Measurements from ENCODE around the gene SULT6B1. TPM values are rescaled to one million over a fixed set of nuclear protein-coding genes. Genes with fewer than 3 reads are reported as not detected.
A peak's percentile ranks its signal among the peaks of the same experiment; 100 is the strongest.
"Not testable (repeated sequence)": the region's sequence is repeated elsewhere in the genome, so short reads cannot be mapped to it uniquely, and the experiment has no call there.

The SULT6B1 gene
- polyA plus RNA-seq, 3 donors, result not detected

- peak within 1 kb of the TSS; percentile 90 for H2AFZ ChIP-seq (ENCODE audit: insufficient read depth, low read depth, low read length, poor library complexity, severe bottlenecking)
- peak within 1 kb of the TSS; percentile 86 for H3K4me2 ChIP-seq (replicated peaks; ENCODE audit: extremely low read depth, low read length, poor library complexity, severe bottlenecking)
- H3K27me3 ChIP-seq (ENCODE audit: control insufficient read depth in 2 of 2, insufficient read depth in 2 of 2, low read length in 2 of 2), result no peaks in the 10 kb centered on the region
- H4K20me1 ChIP-seq (ENCODE audit: insufficient read depth, low read length), result peaks cover 12% of the 10 kb centered on the region
- Mint-ChIP-seq H3K9me3 (peaks cover 0 to 4% (median 0%) of the 10 kb centered on the region in 7 donors), H3K27ac (peak within 1 kb of the TSS; percentile 90 to 100 (median 99)), H3K36me3 (peaks cover 9 to 10% of the 10 kb centered on the region in 2 donors), H3K4me3 (peak within 1 kb of the TSS; percentile 95 to 98), H3K4me1 (peaks cover 11% of the 10 kb centered on the region), H3K27me3 (ENCODE audit: low read depth in 3 of 3) (no peaks in the 10 kb centered on the region)
- H3K4me1 ChIP-seq (ENCODE audit: control insufficient read depth in 1 of 2, insufficient read depth in 2 of 2, low read length in 2 of 2), result peaks cover 9 to 21% of the 10 kb centered on the region in 2 donors
- TF ChIP-seq CTCF (IDR thresholded peaks at IDR 0.05), result no peak
- peaks cover 8 to 19% of the 10 kb centered on the region in 2 donors for H3K36me3 ChIP-seq (replicated peaks in 1 of 2; ENCODE audit: control insufficient read depth in 1 of 2, insufficient read depth in 2 of 2, low read length in 2 of 2)
- H3K9me3 ChIP-seq (replicated peaks in 1 of 2; ENCODE audit: control insufficient read depth in 1 of 2, insufficient read depth in 1 of 2, low read length in 2 of 2), result no peaks in the 10 kb centered on the region
- peak within 1 kb of the TSS; percentile 78 to 94 (median 85) for H3K4me3 ChIP-seq (replicated peaks in 1 of 3; ENCODE audit: low read depth in 2 of 3, low read length in 3 of 3)
- WGBS (ENCODE audit: insufficient coverage), result under 1% methylated on average over 68 of the region's 72 CpGs
- intact Hi-C loops (cut with micrococcal nuclease), result loop anchor here (5.0 kb wide), 1 partner anchor 36 kb away; the partner anchor contains the start of genes CEBPZ (in 2 of the 2) and NDUFAF7 (in 2 of the 2)
- peak; percentile 76 to 81 (median 80) for DNase-seq
- H3K27ac ChIP-seq (ENCODE audit: low read depth in 1 of 2, low read length in 2 of 2), result peak within 1 kb of the TSS; percentile 63 to 96
- H3K79me2 ChIP-seq (ENCODE audit: insufficient read depth, low read length), result peaks cover 51% of the 10 kb centered on the region
- peak within 1 kb of the TSS; percentile 90 for H3K9ac ChIP-seq (ENCODE audit: insufficient read depth, low read length, poor library complexity, severe bottlenecking)
Observed at GRCh38 chr2:37196320-37197195, 8.1 kb upstream of the SULT6B1 start, which contains the start of gene CEBPZOS. Gene CEBPZOS (plus strand): TSS chr2:37196496. CDS start chr2:37199705, 3,209 bp downstream.

GRCh38 chr2:37195862-37196319 lies 7.4 kb upstream of the SULT6B1 start:
- H3K4me3 Mint-ChIP-seq, result peak overlapping the region; percentile 95 to 98
- 79% methylated on average over 15 of the region's 20 CpGs for WGBS (ENCODE audit: insufficient coverage)
- H3K79me2 ChIP-seq (ENCODE audit: insufficient read depth, low read length), result peaks cover 46% of the 10 kb centered on the region
- peak overlapping the region; percentile 90 for H2AFZ ChIP-seq (ENCODE audit: insufficient read depth, low read depth, low read length, poor library complexity, severe bottlenecking)
- not testable (repeated sequence) for H3K9me3 Mint-ChIP-seq; H3K27me3 Mint-ChIP-seq (ENCODE audit: low read depth in 3 of 3); H3K9me3 ChIP-seq (replicated peaks in 1 of 2; ENCODE audit: control insufficient read depth in 1 of 2, insufficient read depth in 1 of 2, low read length in 2 of 2); H3K27me3 ChIP-seq (ENCODE audit: control insufficient read depth in 2 of 2, insufficient read depth in 2 of 2, low read length in 2 of 2); DNase-seq; H3K36me3 Mint-ChIP-seq
- H3K4me1 Mint-ChIP-seq, result peaks cover 15% of the 10 kb centered on the region
- H3K9ac ChIP-seq (ENCODE audit: insufficient read depth, low read length, poor library complexity, severe bottlenecking), result peak overlapping the region; percentile 90
- peak overlapping the region in 6 of 7 donors; percentile 90 to 100 (median 99) for H3K27ac Mint-ChIP-seq
- H3K4me1 ChIP-seq (ENCODE audit: control insufficient read depth in 1 of 2, insufficient read depth in 2 of 2, low read length in 2 of 2), result peaks cover 11 to 26% of the 10 kb centered on the region in 2 donors
- intact Hi-C loops (cut with micrococcal nuclease), result loop anchor here (5.0 kb wide), 1 partner anchor 36 kb away; the partner anchor contains the start of genes CEBPZ (in 2 of the 2) and NDUFAF7 (in 2 of the 2)
- H3K27ac ChIP-seq (ENCODE audit: low read depth in 1 of 2, low read length in 2 of 2), result peak overlapping the region in 1 of 2 donors; percentile 96
- peak overlapping the region; percentile 86 for H3K4me2 ChIP-seq (replicated peaks; ENCODE audit: extremely low read depth, low read length, poor library complexity, severe bottlenecking)
- peak overlapping the region; percentile 78 to 94 (median 85) for H3K4me3 ChIP-seq (replicated peaks in 1 of 3; ENCODE audit: low read depth in 2 of 3, low read length in 3 of 3)
- H3K36me3 ChIP-seq (replicated peaks in 1 of 2; ENCODE audit: control insufficient read depth in 1 of 2, insufficient read depth in 2 of 2, low read length in 2 of 2), result peaks cover 2 to 12% of the 10 kb centered on the region in 2 donors
- peaks cover 12% of the 10 kb centered on the region for H4K20me1 ChIP-seq (ENCODE audit: insufficient read depth, low read length)

Data from CD14-positive monocyte (primary cell).